Measurements from ENCODE around the gene CCDC88C. TPM values are rescaled to one million over a fixed set of nuclear protein-coding genes. Genes with fewer than 3 reads are reported as not detected.
A peak's percentile ranks its signal among the peaks of the same experiment; 100 is the strongest.

Gene CCDC88C
- total RNA-seq, 1 experiment from 2014 or later, result 33.2 TPM

DNA sequence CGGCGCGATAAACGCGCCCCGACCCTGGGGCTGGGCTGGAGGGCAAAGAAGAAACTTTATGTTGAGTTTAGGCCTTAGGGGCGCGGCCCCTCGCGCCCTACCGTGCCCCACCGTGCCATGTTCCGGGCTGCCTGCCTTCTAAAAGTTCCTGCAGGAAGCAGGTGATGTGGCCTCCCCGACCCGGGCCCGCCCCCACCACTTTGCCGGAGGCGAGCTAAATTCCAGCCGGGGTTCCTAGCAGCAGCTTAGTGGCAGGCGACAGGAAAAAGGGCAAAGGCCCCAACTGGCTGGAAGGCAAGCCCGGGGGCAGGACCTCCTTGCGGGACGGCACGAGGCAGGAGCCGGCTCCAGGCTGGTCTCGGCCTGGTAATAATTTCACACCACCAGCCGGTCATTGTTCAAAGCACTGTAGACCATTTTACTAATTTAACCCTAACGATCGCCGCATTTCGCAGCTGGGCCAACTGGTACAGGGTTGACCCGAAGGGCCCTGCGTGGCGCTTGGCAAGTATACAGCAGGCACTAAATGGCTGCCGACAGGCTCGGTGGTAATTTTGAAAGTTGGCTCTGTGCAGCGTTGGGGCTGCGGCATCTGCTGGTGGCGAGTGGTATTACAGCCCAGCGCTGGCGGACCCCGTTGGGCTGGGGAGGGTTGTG lies 895 bp upstream of the CCDC88C start:
- Mint-ChIP-seq H3K36me3 (ENCODE audit: insufficient read depth, unreplicated experiment) (peaks cover 29% of the 10 kb centered on the region), H3K27ac (ENCODE audit: unreplicated experiment) (peak overlapping the region; percentile 68), H3K4me3 (ENCODE audit: low read depth, unreplicated experiment) (peak overlapping the region; percentile 93)

DNA sequence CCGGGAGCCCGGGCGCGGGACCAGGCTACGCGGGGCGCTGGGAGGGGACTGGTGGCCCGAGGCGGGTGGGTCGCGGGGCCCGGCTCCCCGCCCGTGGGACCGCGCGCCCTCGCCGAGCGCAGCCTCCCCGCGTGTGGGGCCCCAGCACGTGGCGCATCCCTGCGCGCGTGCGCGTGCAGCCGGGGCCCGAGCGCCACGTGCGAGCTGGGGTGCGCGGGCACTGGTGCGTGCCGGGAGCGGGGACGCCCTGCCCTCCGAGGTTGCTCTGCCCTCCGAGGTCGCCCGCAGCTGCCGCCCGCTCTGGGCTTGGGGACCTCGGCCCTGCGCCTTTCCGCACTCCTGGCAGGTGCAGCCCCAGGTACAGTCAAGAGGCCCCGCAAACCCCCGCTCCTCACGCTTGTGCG lies 365 bp upstream of the CCDC88C start:
- no TSS peak for BruUV-seq (replicated peaks)
- no peak overlapping the region for H3K27ac Mint-ChIP-seq (ENCODE audit: unreplicated experiment)
- peaks cover 34% of the 10 kb centered on the region for H3K36me3 Mint-ChIP-seq (ENCODE audit: insufficient read depth, unreplicated experiment)
- TF ChIP-seq, protein P1, sequence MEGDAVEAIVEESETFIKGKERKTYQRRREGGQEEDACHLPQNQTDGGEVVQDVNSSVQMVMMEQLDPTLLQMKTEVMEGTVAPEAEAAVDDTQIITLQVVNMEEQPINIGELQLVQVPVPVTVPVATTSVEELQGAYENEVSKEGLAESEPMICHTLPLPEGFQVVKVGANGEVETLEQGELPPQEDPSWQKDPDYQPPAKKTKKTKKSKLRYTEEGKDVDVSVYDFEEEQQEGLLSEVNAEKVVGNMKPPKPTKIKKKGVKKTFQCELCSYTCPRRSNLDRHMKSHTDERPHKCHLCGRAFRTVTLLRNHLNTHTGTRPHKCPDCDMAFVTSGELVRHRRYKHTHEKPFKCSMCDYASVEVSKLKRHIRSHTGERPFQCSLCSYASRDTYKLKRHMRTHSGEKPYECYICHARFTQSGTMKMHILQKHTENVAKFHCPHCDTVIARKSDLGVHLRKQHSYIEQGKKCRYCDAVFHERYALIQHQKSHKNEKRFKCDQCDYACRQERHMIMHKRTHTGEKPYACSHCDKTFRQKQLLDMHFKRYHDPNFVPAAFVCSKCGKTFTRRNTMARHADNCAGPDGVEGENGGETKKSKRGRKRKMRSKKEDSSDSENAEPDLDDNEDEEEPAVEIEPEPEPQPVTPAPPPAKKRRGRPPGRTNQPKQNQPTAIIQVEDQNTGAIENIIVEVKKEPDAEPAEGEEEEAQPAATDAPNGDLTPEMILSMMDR (IDR thresholded peaks at IDR 0.05; ENCODE audit: unreplicated experiment), result no peak
- DNase-seq, result peak; percentile 68
- intact Hi-C loops (cut with micrococcal nuclease; ENCODE audit: unreplicated experiment), result loop anchor here (1.0 to 5.0 kb wide), 2 partner anchors 51 to 95 kb away; no protein-coding TSS in a partner anchor
- peak overlapping the region; percentile 93 for H3K4me3 Mint-ChIP-seq (ENCODE audit: low read depth, unreplicated experiment)
- H3K9me3 Mint-ChIP-seq (ENCODE audit: low read depth, unreplicated experiment), result no peaks in the 10 kb centered on the region
- H3K4me1 Mint-ChIP-seq (ENCODE audit: low read depth, unreplicated experiment), result peaks cover 29% of the 10 kb centered on the region
- CTCF ChIA-PET, result interaction anchor here (0.7 to 5.1 kb wide), 5 partner anchors 20 to 100 kb away, joined by 3 to 42 read pairs (median 3); no protein-coding TSS in a partner anchor
- no peaks in the 10 kb centered on the region for H3K27me3 Mint-ChIP-seq (ENCODE audit: unreplicated experiment)

More for the DNA sequence above, 895 bp upstream of the CCDC88C start:
- intact Hi-C loops (cut with micrococcal nuclease; ENCODE audit: unreplicated experiment), result loop anchor here (1.0 to 5.0 kb wide), 2 partner anchors 51 to 95 kb away; no protein-coding TSS in a partner anchor
- peaks cover 24% of the 10 kb centered on the region for H3K4me1 Mint-ChIP-seq (ENCODE audit: low read depth, unreplicated experiment)
- TF ChIP-seq, protein P1 (IDR thresholded peaks at IDR 0.05; ENCODE audit: unreplicated experiment), result peak; percentile 88
- CTCF ChIA-PET, result interaction anchor here (0.7 to 5.1 kb wide), 5 partner anchors 21 to 101 kb away, joined by 3 to 42 read pairs (median 3); no protein-coding TSS in a partner anchor
- H3K27me3 Mint-ChIP-seq (ENCODE audit: unreplicated experiment), result no peaks in the 10 kb centered on the region
- DNase-seq, result peak; percentile 76
- H3K9me3 Mint-ChIP-seq (ENCODE audit: low read depth, unreplicated experiment), result no peaks in the 10 kb centered on the region
- no TSS peak for BruUV-seq (replicated peaks)

DNA sequence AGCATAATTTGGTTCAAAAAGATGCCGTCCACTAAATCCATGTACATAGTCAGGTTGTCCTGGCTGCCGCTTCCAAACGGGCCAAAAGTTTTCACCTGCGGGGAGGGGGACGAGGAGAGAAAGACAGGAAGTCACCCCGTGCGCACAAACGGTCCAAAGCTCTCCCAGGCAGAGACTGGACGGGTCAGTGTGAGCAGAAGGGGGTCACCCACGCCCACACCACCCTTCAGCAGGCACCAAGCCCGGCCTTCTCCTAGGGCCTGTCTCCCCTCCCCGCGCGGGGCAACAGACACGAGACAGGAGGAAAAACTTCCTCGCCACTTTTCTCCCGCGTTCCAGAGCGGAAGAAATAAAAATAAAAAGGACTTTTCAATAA lies 888 bp downstream of the CCDC88C start:
- intact Hi-C loops (cut with micrococcal nuclease; ENCODE audit: unreplicated experiment), result loop anchor here (5.0 kb wide), 1 partner anchor 49 kb away; no protein-coding TSS in a partner anchor
- H3K4me3 Mint-ChIP-seq (ENCODE audit: low read depth, unreplicated experiment), result peak overlapping the region; percentile 93
- TF ChIP-seq, protein P1 (IDR thresholded peaks at IDR 0.05; ENCODE audit: unreplicated experiment), result no peak
- no peaks in the 10 kb centered on the region for H3K9me3 Mint-ChIP-seq (ENCODE audit: low read depth, unreplicated experiment)
- CTCF ChIA-PET, result interaction anchor here (0.9 to 5.1 kb wide), 6 partner anchors 14 to 93 kb away, joined by 3 to 42 read pairs (median 6); no protein-coding TSS in a partner anchor
- no peaks in the 10 kb centered on the region for H3K27me3 Mint-ChIP-seq (ENCODE audit: unreplicated experiment)
- peaks cover 35% of the 10 kb centered on the region for H3K36me3 Mint-ChIP-seq (ENCODE audit: insufficient read depth, unreplicated experiment)
- peak overlapping the region; percentile 86 for H3K27ac Mint-ChIP-seq (ENCODE audit: unreplicated experiment)
- DNase-seq, result peak; percentile 25
- peaks cover 32% of the 10 kb centered on the region for H3K4me1 Mint-ChIP-seq (ENCODE audit: low read depth, unreplicated experiment)
- no TSS peak for BruUV-seq (replicated peaks)

GRCh38 chr14:91415794-91416743 lies 1.6 kb downstream of the CCDC88C start:
- BruUV-seq (replicated peaks), result TSS peak; percentile 41
- TF ChIP-seq, protein P1 (IDR thresholded peaks at IDR 0.05; ENCODE audit: unreplicated experiment), result no peak
- no peak for DNase-seq
- H3K4me1 Mint-ChIP-seq (ENCODE audit: low read depth, unreplicated experiment), result peaks cover 32% of the 10 kb centered on the region
- intact Hi-C loops (cut with micrococcal nuclease; ENCODE audit: unreplicated experiment), result loop anchor here (5.0 kb wide), 1 partner anchor 49 kb away; no protein-coding TSS in a partner anchor
- peak overlapping the region; percentile 93 for H3K4me3 Mint-ChIP-seq (ENCODE audit: low read depth, unreplicated experiment)
- no peaks in the 10 kb centered on the region for H3K9me3 Mint-ChIP-seq (ENCODE audit: low read depth, unreplicated experiment)
- CTCF ChIA-PET, result interaction anchor here (0.8 to 1.8 kb wide), 5 partner anchors 13 to 93 kb away, joined by 3 to 6 read pairs (median 4); no protein-coding TSS in a partner anchor
- H3K27ac Mint-ChIP-seq (ENCODE audit: unreplicated experiment), result peak overlapping the region; percentile 86
- H3K36me3 Mint-ChIP-seq (ENCODE audit: insufficient read depth, unreplicated experiment), result peaks cover 38% of the 10 kb centered on the region
- no peaks in the 10 kb centered on the region for H3K27me3 Mint-ChIP-seq (ENCODE audit: unreplicated experiment)

Measured in Calu3 (cell line).